C4-2B (cell line): Measurements from ENCODE around the gene UCHL3.

Experiments
- ZFX ChIP-seq: fragments of 450-650 bp; IDR thresholded peaks from 2 replicates; pipeline ENCODE4 v1.6.1; 2017
- TF ChIP-seq, protein P1 (sequence below): fragments of 450-650 bp; conservative IDR thresholded peaks from 2 replicates; pipeline ENCODE4 v1.5.1; 2017; ENCODE audit warnings: mild to moderate bottlenecking

DNA sequence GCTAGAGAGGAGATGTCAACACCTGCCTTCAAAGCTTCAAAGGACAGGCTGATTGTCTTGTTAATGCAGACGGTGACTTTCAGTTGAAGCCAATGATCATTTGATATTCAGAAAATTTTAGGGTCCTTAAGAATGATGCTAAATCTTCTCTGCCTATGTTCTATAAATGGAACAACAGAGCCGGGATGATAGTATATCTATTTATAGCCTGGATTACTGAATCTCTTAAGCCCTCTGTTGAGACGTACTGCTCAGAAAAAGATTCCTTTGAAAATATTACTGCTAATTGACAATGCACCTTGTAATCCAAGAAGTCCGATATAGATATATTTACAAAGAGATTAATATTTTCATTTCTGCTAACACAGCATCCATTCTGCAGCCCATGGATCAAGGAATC lies 50.8 kb downstream of the UCHL3 start:
- TF ChIP-seq, protein P1, sequence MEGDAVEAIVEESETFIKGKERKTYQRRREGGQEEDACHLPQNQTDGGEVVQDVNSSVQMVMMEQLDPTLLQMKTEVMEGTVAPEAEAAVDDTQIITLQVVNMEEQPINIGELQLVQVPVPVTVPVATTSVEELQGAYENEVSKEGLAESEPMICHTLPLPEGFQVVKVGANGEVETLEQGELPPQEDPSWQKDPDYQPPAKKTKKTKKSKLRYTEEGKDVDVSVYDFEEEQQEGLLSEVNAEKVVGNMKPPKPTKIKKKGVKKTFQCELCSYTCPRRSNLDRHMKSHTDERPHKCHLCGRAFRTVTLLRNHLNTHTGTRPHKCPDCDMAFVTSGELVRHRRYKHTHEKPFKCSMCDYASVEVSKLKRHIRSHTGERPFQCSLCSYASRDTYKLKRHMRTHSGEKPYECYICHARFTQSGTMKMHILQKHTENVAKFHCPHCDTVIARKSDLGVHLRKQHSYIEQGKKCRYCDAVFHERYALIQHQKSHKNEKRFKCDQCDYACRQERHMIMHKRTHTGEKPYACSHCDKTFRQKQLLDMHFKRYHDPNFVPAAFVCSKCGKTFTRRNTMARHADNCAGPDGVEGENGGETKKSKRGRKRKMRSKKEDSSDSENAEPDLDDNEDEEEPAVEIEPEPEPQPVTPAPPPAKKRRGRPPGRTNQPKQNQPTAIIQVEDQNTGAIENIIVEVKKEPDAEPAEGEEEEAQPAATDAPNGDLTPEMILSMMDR, result no peak
- no peak for TF ChIP-seq ZFX
